H9 (cell line): ENCODE data around the gene NFIX. TPM values are rescaled to one million over a fixed set of nuclear protein-coding genes. Genes with fewer than 3 reads are reported as not detected.

Experiments used
- DNase-seq: peaks from one replicate; pipeline ENCODE4 v3.0.0-alpha.2; 2017
- H2AFZ ChIP-seq: one replicate; pipeline ENCODE4 v1.6.1; 2013; ENCODE audit warnings: mild to moderate bottlenecking, low read length, control low read depth, moderate library complexity
- H2AK5ac ChIP-seq: 2 replicates; pipeline ENCODE4 v1.6.1; 2013; ENCODE audit warnings: low read length, control low read depth, mixed read lengths; ENCODE audit not compliant: insufficient read length
- H2BK120ac ChIP-seq: one replicate; pipeline ENCODE4 v1.6.1; 2013; ENCODE audit warnings: low read depth, mild to moderate bottlenecking, low read length, control low read depth, inconsistent platforms; ENCODE audit not compliant: poor library complexity, severe bottlenecking
- H2BK12ac ChIP-seq: 2 replicates; pipeline ENCODE4 v1.6.1; 2013; ENCODE audit warnings: low read length, control low read depth, mixed read lengths, low read depth; ENCODE audit not compliant: insufficient read length
- H2BK15ac ChIP-seq: 2 replicates; pipeline ENCODE4 v1.6.1; 2013; ENCODE audit warnings: low read depth, low read length, control low read depth
- H2BK20ac ChIP-seq: one replicate; pipeline ENCODE4 v1.6.1; 2013; ENCODE audit warnings: low read depth, mild to moderate bottlenecking, low read length, control low read depth, inconsistent platforms; ENCODE audit not compliant: poor library complexity, severe bottlenecking
- H2BK5ac ChIP-seq: 2 replicates; pipeline ENCODE4 v1.6.1; 2013; ENCODE audit warnings: low read length, control low read depth, mixed read lengths; ENCODE audit not compliant: insufficient read length
- H3K14ac ChIP-seq: 2 replicates; pipeline ENCODE4 v1.6.1; 2013; ENCODE audit warnings: low read length, control low read depth; ENCODE audit not compliant: insufficient read depth
- H3K18ac ChIP-seq: 2 replicates; pipeline ENCODE4 v1.6.1; 2013; ENCODE audit warnings: low read depth, mild to moderate bottlenecking, mixed read lengths, low read length, control low read depth; ENCODE audit not compliant: insufficient read length
- H3K23ac ChIP-seq: 2 replicates; pipeline ENCODE4 v1.6.1; 2013; ENCODE audit warnings: low read length, control low read depth, mixed read lengths, low read depth; ENCODE audit not compliant: insufficient read length
- H3K23me2 ChIP-seq: 2 replicates; pipeline ENCODE4 v1.6.1; 2013; ENCODE audit warnings: low read depth, mild to moderate bottlenecking, mixed read lengths, low read length, control low read depth; ENCODE audit not compliant: insufficient read length, poor library complexity, severe bottlenecking
- H3K27ac ChIP-seq: 2 replicates; pipeline ENCODE4 v1.5.1; 2013; ENCODE audit warnings: low read length, control low read depth, mixed read lengths, low read depth; ENCODE audit not compliant: insufficient read length
- H3K27me3 ChIP-seq: 2 replicates; pipeline ENCODE4 v1.6.1; 2013; ENCODE audit warnings: low read length, control low read depth, inconsistent platforms; ENCODE audit not compliant: insufficient read depth
- H3K4ac ChIP-seq: 2 replicates; pipeline ENCODE4 v1.6.1; 2013; ENCODE audit warnings: low read depth, mild to moderate bottlenecking, control low read depth, inconsistent platforms, low read length, moderate library complexity
- H3K4me1 ChIP-seq: 2 replicates; pipeline ENCODE4 v1.6.1; 2013; ENCODE audit warnings: low read length, control low read depth, inconsistent platforms; ENCODE audit not compliant: insufficient read depth
- H3K4me2 ChIP-seq: 2 replicates; pipeline ENCODE4 v1.6.1; 2013; ENCODE audit warnings: low read length, control low read depth, mixed read lengths; ENCODE audit not compliant: insufficient read length, insufficient read depth
- H3K56ac ChIP-seq: 2 replicates; pipeline ENCODE4 v1.6.1; 2013; ENCODE audit warnings: low read depth, mild to moderate bottlenecking, mixed read lengths, low read length, control low read depth; ENCODE audit not compliant: insufficient read length
- H3K79me1 ChIP-seq: 2 replicates; pipeline ENCODE4 v1.6.1; 2013; ENCODE audit warnings: low read depth, mild to moderate bottlenecking, moderate library complexity, low read length, control low read depth, inconsistent platforms; ENCODE audit not compliant: insufficient read depth, poor library complexity, severe bottlenecking
- H3K79me2 ChIP-seq: 2 replicates; pipeline ENCODE4 v1.6.1; 2013; ENCODE audit warnings: low read length, control low read depth, inconsistent platforms; ENCODE audit not compliant: insufficient read depth
- H3K9ac ChIP-seq: 2 replicates; pipeline ENCODE4 v1.6.1; 2013; ENCODE audit warnings: low read length, control low read depth, mixed read lengths; ENCODE audit not compliant: insufficient read length; ENCODE audit errors: extremely low read depth
- H3K9me3 ChIP-seq: one replicate; pipeline ENCODE4 v1.6.1; 2013; ENCODE audit warnings: low read depth, low read length, inconsistent platforms; ENCODE audit not compliant: control insufficient read depth
- H3T11ph ChIP-seq: one replicate; pipeline ENCODE4 v1.6.1; 2013; ENCODE audit warnings: mild to moderate bottlenecking, low read length, control low read depth, inconsistent platforms
- H4K20me1 ChIP-seq: one replicate; pipeline ENCODE4 v1.6.1; 2013; ENCODE audit not compliant: control insufficient read depth, insufficient read length, insufficient read depth
- H4K5ac ChIP-seq: 2 replicates; pipeline ENCODE4 v1.6.1; 2013; ENCODE audit warnings: low read depth, mild to moderate bottlenecking, mixed read lengths, low read length, control low read depth; ENCODE audit not compliant: insufficient read length
- H4K8ac ChIP-seq: replicated peaks from 2 replicates; pipeline ENCODE4 v1.6.1; 2013; ENCODE audit warnings: low read length, control low read depth, mixed read lengths, low read depth; ENCODE audit not compliant: insufficient read length
- H4K91ac ChIP-seq: 2 replicates; pipeline ENCODE4 v1.6.1; 2013; ENCODE audit warnings: low read depth, mild to moderate bottlenecking, moderate library complexity, mixed read lengths, low read length, control low read depth; ENCODE audit not compliant: insufficient read length
- H3K27ac Mint-ChIP-seq, 3 experiments: 2 replicates in 2 of 3; 3 replicates in 1 of 3; pipeline ENCODE4 v1.8.0; 2020 to 2021; ENCODE audit warnings: mixed read lengths in 3 of 3, mild to moderate bottlenecking in 1 of 3, moderate library complexity in 1 of 3
- H3K27me3 Mint-ChIP-seq: 2 replicates; pipeline ENCODE4 v1.8.0; 2021; ENCODE audit warnings: low read depth, mild to moderate bottlenecking, moderate library complexity, mixed read lengths
- H3K36me3 Mint-ChIP-seq, 3 experiments: 2 replicates in 2 of 3; 3 replicates in 1 of 3; pipeline ENCODE4 v1.8.0; 2020 to 2021; ENCODE audit warnings: low read depth in 3 of 3, mixed read lengths in 3 of 3; ENCODE audit not compliant: insufficient read depth in 1 of 3
- H3K4me1 Mint-ChIP-seq, 2 experiments: 2 replicates each; pipeline ENCODE4 v1.8.0; 2020; ENCODE audit warnings: mixed read lengths in 2 of 2
- H3K4me3 Mint-ChIP-seq, 2 experiments: 2 replicates in 1 of 2; 3 replicates in 1 of 2; pipeline ENCODE4 v1.8.0; 2020 to 2021; ENCODE audit warnings: mild to moderate bottlenecking in 2 of 2, mixed read lengths in 2 of 2, moderate library complexity in 1 of 2
- H3K9me3 Mint-ChIP-seq, 2 experiments: 2 replicates in 1 of 2; 3 replicates in 1 of 2; pipeline ENCODE4 v1.8.0; 2020; ENCODE audit warnings: mild to moderate bottlenecking in 2 of 2, mixed read lengths in 2 of 2, moderate library complexity in 1 of 2
- WGBS: extraction: QIAGEN DNeasy Blood & Tissue Kit; methylation state at CpG from one replicate; pipeline ENCODE4 v1.1.7; 2013; ENCODE audit warnings: missing lambda C conversion rate, low lambda C conversion rate, mixed read lengths; ENCODE audit not compliant: insufficient read length; ENCODE audit errors: extremely low coverage; 5-methylcytosine and 5-hydroxymethylcytosine counted together
- total RNA-seq: library from RNA; stranded (reverse); gene quantifications from 2 replicates; pipeline ENCODE4 v1.2.1, GENCODE V29; 2021
- TF ChIP-seq, protein P1 (sequence below): fragments of 200-600 bp; sonication (generic); conservative IDR thresholded peaks from 3 replicates; pipeline ENCODE4 v1.8.0; 2021; ENCODE audit warnings: antibody characterized with exemption, mild to moderate bottlenecking

NFIX gene
- total RNA-seq, 1 experiment from 2014 or later = 0.31 TPM

DNA sequence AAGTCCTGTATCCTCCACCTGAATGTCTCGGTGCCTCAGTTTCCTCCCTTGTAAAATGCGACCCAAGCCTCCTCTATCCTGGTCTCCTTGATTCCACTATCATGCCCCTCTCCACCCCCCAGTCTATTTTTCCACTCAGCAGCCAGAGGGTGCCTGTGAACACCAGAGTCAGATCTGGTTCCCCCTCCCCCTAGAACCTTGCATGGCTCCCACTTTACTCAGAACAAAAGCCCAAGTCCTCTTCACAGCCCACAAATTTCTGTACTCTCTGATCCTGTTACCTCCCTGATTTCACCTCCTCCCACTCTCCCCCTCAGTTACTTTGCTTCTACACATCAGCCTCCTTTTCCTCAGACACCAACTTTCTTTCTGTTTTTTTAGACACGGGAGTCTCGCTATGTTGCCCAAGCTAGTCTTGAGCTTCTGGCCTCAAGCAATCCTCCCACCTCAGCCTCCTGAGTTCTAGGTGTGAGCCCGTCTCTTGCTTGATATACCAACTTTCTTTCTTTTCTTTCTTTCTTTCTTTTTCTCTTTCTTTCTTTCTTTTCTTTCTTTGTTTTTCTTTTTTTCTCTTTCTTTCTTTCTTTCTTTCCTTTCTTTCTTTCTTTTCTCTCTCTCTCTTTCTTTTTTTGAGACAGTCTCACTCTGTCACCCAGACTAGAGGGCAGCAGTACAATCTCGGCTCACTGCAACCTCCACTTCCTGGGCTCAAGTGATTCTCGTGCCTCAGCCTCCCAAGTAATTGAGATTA lies 25.0 kb upstream of the NFIX start:
- no peak overlapping the region for H3K27ac ChIP-seq
- no peaks in the 10 kb centered on the region for H3K27me3 ChIP-seq
- no peak overlapping the region for H3K4ac ChIP-seq
- H3K23me2 ChIP-seq = no peaks in the 10 kb centered on the region
- H2BK15ac ChIP-seq = no peak overlapping the region
- H2BK20ac ChIP-seq = no peak overlapping the region
- no peak overlapping the region for H2AK5ac ChIP-seq
- DNase-seq = no peak
- H3K4me3 Mint-ChIP-seq = no peak overlapping the region; a peak in 1 of 5 replicates
- no peak overlapping the region for H3K23ac ChIP-seq
- no peaks in the 10 kb centered on the region for H4K20me1 ChIP-seq
- H3K27ac Mint-ChIP-seq = no peak overlapping the region
- no peak overlapping the region for H3K56ac ChIP-seq
- no peak overlapping the region for H2BK120ac ChIP-seq
- H3K9ac ChIP-seq = no peak overlapping the region
- no peak overlapping the region for H2BK12ac ChIP-seq
- TF ChIP-seq, protein P1, sequence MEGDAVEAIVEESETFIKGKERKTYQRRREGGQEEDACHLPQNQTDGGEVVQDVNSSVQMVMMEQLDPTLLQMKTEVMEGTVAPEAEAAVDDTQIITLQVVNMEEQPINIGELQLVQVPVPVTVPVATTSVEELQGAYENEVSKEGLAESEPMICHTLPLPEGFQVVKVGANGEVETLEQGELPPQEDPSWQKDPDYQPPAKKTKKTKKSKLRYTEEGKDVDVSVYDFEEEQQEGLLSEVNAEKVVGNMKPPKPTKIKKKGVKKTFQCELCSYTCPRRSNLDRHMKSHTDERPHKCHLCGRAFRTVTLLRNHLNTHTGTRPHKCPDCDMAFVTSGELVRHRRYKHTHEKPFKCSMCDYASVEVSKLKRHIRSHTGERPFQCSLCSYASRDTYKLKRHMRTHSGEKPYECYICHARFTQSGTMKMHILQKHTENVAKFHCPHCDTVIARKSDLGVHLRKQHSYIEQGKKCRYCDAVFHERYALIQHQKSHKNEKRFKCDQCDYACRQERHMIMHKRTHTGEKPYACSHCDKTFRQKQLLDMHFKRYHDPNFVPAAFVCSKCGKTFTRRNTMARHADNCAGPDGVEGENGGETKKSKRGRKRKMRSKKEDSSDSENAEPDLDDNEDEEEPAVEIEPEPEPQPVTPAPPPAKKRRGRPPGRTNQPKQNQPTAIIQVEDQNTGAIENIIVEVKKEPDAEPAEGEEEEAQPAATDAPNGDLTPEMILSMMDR = no peak
- H3K18ac ChIP-seq = no peak overlapping the region
- no CpG with 5 or more reads among the region's 7 CpGs for WGBS
- no peak overlapping the region for H3T11ph ChIP-seq
- H2AFZ ChIP-seq = no peak overlapping the region
- no peak overlapping the region for H3K4me2 ChIP-seq
- H4K5ac ChIP-seq = no peak overlapping the region
- no peaks in the 10 kb centered on the region for H3K79me2 ChIP-seq
- no peak overlapping the region for H3K14ac ChIP-seq
- no peaks in the 10 kb centered on the region for H3K79me1 ChIP-seq
- H4K91ac ChIP-seq = no peak overlapping the region
- H3K36me3 Mint-ChIP-seq = no peaks in the 10 kb centered on the region; a peak in 1 of 7 replicates
- peaks cover 12% of the 10 kb centered on the region for H3K27me3 Mint-ChIP-seq
- no peak overlapping the region for H2BK5ac ChIP-seq
- H3K4me1 Mint-ChIP-seq = peaks cover 0 to 9% of the 10 kb centered on the region in 2 experiments; a peak in 2 of 4 replicates
- no peaks in the 10 kb centered on the region for H3K4me1 ChIP-seq
- no peaks in the 10 kb centered on the region; a peak in 1 of 5 replicates for H3K9me3 Mint-ChIP-seq
- H3K9me3 ChIP-seq = no peaks in the 10 kb centered on the region
- H4K8ac ChIP-seq = no peak overlapping the region
